ENCODE results near the gene RPL35A. TPM values are rescaled to one million over a fixed set of nuclear protein-coding genes. Genes with fewer than 3 reads are reported as not detected.

RPL35A gene
- total RNA-seq, 1 donor from 2014 or later: 291 TPM

- Histone ChIP-seq H3K9me3 (no peaks in the 10 kb centered on the region), H3K27ac (peak overlapping the region in 1 of 2 donors; percentile 87), H3K4me1 (peaks cover 12 to 34% of the 10 kb centered on the region in 2 donors)
These were observed 1.5 kb downstream of the RPL35A start for GRCh38 chr3:197951392-197951990.

GRCh38 chr3:197952440-197952839 lies 2.5 kb downstream of the RPL35A start:
- H3K4me3 ChIP-seq: no peak overlapping the region
- no peaks in the 10 kb centered on the region for H3K9me3 ChIP-seq
- no peak for TF ChIP-seq CTCF (IDR thresholded peaks at IDR 0.05)
- H3K27ac ChIP-seq: no peak overlapping the region
- H3K36me3 ChIP-seq: peaks cover 46 to 57% of the 10 kb centered on the region in 2 donors
- H3K4me1 ChIP-seq: peaks cover 12 to 34% of the 10 kb centered on the region in 2 donors
- no peaks in the 10 kb centered on the region for H3K27me3 ChIP-seq
- intact Hi-C loops (cut with DNase I): loop anchor here (5.0 kb wide), 1 partner anchor 215 kb away; the partner anchor contains the start of gene RUBCN
- no peak for DNase-seq (ENCODE audit: low spot score in 2 of 2)

More at GRCh38 chr3:197951392-197951990, 1.5 kb downstream of the RPL35A start:
- Histone ChIP-seq H3K4me3 (peak overlapping the region; percentile 62 to 71), H3K36me3 (peaks cover 43 to 55% of the 10 kb centered on the region in 2 donors), H3K27me3 (no peaks in the 10 kb centered on the region)
- DNase-seq (ENCODE audit: low spot score in 2 of 2): no peak
- TF ChIP-seq CTCF (IDR thresholded peaks at IDR 0.05): no peak
- intact Hi-C loops (cut with DNase I): loop anchor here (5.0 kb wide), 1 partner anchor 214 kb away; the partner anchor contains the start of gene RUBCN

DNA sequence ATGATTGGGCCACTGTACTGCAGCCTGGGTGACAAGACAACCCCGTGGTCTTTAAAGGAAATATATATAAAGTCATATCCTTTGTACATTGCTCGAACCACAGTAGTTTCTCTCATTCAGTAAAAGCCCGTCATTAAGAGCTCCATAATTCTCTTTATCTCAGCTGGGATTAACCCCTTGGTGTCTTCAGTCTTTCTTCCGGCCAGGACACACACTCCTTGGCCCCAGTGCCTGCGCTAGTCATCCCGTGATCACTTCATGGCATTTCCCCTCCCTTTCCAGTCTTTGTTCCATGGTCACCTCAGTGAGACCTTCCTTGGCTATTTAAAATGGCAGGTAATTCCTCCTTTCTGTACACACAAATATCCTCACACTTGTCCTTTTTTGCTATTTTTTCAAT lies 3.3 kb downstream of the RPL35A start:
- H3K9me3 ChIP-seq: no peaks in the 10 kb centered on the region
- peaks cover 12 to 34% of the 10 kb centered on the region in 2 donors for H3K4me1 ChIP-seq
- intact Hi-C loops (cut with DNase I): loop anchor here (5.0 kb wide), 1 partner anchor 216 kb away; the partner anchor contains the start of gene RUBCN
- no peaks in the 10 kb centered on the region for H3K27me3 ChIP-seq
- TF ChIP-seq CTCF (IDR thresholded peaks at IDR 0.05): no peak
- peak overlapping the region in 1 of 2 donors; percentile 6 for H3K27ac ChIP-seq
- peaks cover 46 to 57% of the 10 kb centered on the region in 2 donors for H3K36me3 ChIP-seq
- H3K4me3 ChIP-seq: no peak overlapping the region
- no peak for DNase-seq (ENCODE audit: low spot score in 2 of 2)

- TF ChIP-seq CTCF (IDR thresholded peaks at IDR 0.05): no peak
These were observed 3.9 kb downstream of the RPL35A start for GRCh38 chr3:197953881-197954280.

DNA sequence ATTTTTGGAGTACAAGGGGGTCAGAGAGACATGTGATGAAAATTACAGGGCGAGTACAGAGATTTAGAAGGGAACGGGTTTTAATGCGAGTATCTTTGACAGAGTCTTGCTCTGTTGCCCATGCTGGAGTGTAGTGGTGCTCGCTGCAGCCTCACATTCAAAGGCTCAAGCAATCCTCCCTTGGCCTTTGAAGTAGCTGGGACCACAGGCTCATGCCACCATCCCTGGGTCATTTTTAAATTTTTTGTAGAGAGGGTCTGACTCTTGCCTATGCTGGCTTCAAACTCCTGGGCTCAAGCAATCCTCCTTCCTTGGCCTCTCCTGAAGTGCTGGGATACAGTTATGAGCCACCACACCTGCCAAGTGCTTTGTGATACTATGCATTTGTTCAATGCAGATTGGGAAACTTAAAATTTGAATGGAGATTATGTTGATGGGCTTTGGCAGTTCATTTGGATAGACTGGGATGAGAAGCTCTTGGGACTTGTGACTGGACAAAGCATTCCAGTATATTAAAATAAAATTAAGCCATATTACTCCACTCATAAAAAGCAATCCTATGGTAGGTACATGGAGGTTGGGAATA lies 6.0 kb downstream of the RPL35A start:
- no peak overlapping the region for H3K27ac ChIP-seq
- no peak for TF ChIP-seq CTCF (IDR thresholded peaks at IDR 0.05)
- H3K27me3 ChIP-seq: no peaks in the 10 kb centered on the region
- H3K4me1 ChIP-seq: peaks cover 12 to 34% of the 10 kb centered on the region in 2 donors
- no peak overlapping the region for H3K4me3 ChIP-seq
- intact Hi-C loops (cut with DNase I): no loop called here
- DNase-seq (ENCODE audit: low spot score in 2 of 2): no peak
- H3K9me3 ChIP-seq: no peaks in the 10 kb centered on the region
- H3K36me3 ChIP-seq: peaks cover 46 to 56% of the 10 kb centered on the region in 2 donors

More at GRCh38 chr3:197953881-197954280, 3.9 kb downstream of the RPL35A start:
- Histone ChIP-seq H3K27me3 (no peaks in the 10 kb centered on the region), H3K36me3 (peaks cover 46 to 57% of the 10 kb centered on the region in 2 donors), H3K27ac (peak overlapping the region in 1 of 2 donors; percentile 6), H3K9me3 (no peaks in the 10 kb centered on the region), H3K4me3 (no peak overlapping the region), H3K4me1 (peaks cover 12 to 36% of the 10 kb centered on the region in 2 donors)
- no peak for DNase-seq (ENCODE audit: low spot score in 2 of 2)
- intact Hi-C loops (cut with DNase I): loop anchor here (5.0 kb wide), 1 partner anchor 217 kb away; the partner anchor contains the start of gene RUBCN
